NB4 (cell line): ENCODE results near the gene NUP85.

ENCODE experiments used
- CTCF ChIP-seq: IDR thresholded peaks from one replicate; pipeline ENCODE4 v1.5.1; 2012; ENCODE audit warnings: low read depth, low read length
- MYC ChIP-seq: IDR thresholded peaks from 2 replicates; pipeline ENCODE4 v1.6.1; 2011; ENCODE audit warnings: low read depth, low read length
- POLR2A ChIP-seq: IDR thresholded peaks from 2 replicates; pipeline ENCODE4 v1.6.1; 2011; ENCODE audit warnings: mild to moderate bottlenecking; ENCODE audit not compliant: insufficient read length; ENCODE audit errors: extremely low read depth
- TF ChIP-seq, protein P1 (sequence below): IDR thresholded peaks from 2 replicates; pipeline ENCODE4 v1.6.1; 2011; ENCODE audit warnings: low read depth, low read length

- TF ChIP-seq CTCF (no peak), POLR2A (no peak), MYC (no peak)
- TF ChIP-seq, protein P1, sequence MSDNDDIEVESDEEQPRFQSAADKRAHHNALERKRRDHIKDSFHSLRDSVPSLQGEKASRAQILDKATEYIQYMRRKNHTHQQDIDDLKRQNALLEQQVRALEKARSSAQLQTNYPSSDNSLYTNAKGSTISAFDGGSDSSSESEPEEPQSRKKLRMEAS = no peak
Measured at GRCh38 chr17:75239214-75239613, 33.7 kb downstream of the NUP85 start.
